Measurements from ENCODE around the gene ART4. TPM values are rescaled to one million over a fixed set of nuclear protein-coding genes. Genes with fewer than 3 reads are reported as not detected.

Gene ART4
- polyA plus RNA-seq, 1 experiment = not detected

GRCh38 chr12:14776236-14776961 lies 66.9 kb downstream of the ART4 start:
- Histone ChIP-seq H3K27ac (ENCODE audit: low read depth, low read length) (no peak overlapping the region), H3K27me3 (ENCODE audit: control insufficient read depth, insufficient read depth, low read length) (no peaks in the 10 kb centered on the region), H3K9me3 (ENCODE audit: control insufficient read depth, insufficient read depth, low read length) (peaks cover 8% of the 10 kb centered on the region), H3K4me3 (ENCODE audit: low read depth, low read length) (no peak overlapping the region)
- POLR2A ChIA-PET = no interaction called here
- CTCF ChIA-PET = interaction anchor here (1.1 to 5.2 kb wide), 4 partner anchors 8 to 220 kb away, joined by 3 to 27 read pairs (median 4); no protein-coding TSS in a partner anchor
- TF ChIP-seq CTCF (IDR thresholded peaks at IDR 0.05; ENCODE audit: low read depth, low read length) = peak; percentile 33; the same call in 1 of the 2 replicates
- DNase-seq (ENCODE audit: low read depth, low spot score) = no peak

GRCh38 chr12:14775636-14775980 lies 67.7 kb downstream of the ART4 start:
- TF ChIP-seq CTCF (IDR thresholded peaks at IDR 0.05; ENCODE audit: low read depth, low read length) = no peak
- ChIA-PET POLR2A (interaction anchor here (1.1 to 2.2 kb wide), 4 partner anchors 18 to 221 kb away, joined by 3 to 11 read pairs (median 6); partner anchors contain the start of genes C12orf60 and WBP11), CTCF (interaction anchor here (1.1 to 5.2 kb wide), 4 partner anchors 9 to 220 kb away, joined by 3 to 27 read pairs (median 4); no protein-coding TSS in a partner anchor)
- no peak for DNase-seq (ENCODE audit: low read depth, low spot score)
- no peaks in the 10 kb centered on the region for H3K27me3 ChIP-seq (ENCODE audit: control insufficient read depth, insufficient read depth, low read length)
- peak overlapping the region; percentile 87 for H3K4me3 ChIP-seq (ENCODE audit: low read depth, low read length)
- H3K9me3 ChIP-seq (ENCODE audit: control insufficient read depth, insufficient read depth, low read length) = peaks cover 8% of the 10 kb centered on the region
- H3K27ac ChIP-seq (ENCODE audit: low read depth, low read length) = peak overlapping the region; percentile 91

Other genes starting within 250 kb of the ART4 start
- gene GUCY2C, start 146.9 kb downstream of the ART4 start, polyA plus RNA-seq (2011; rRNA removed) = not detected in 2 replicates
- 13.2 and 16.5 TPM in 2 replicates for gene WBP11, start 40.0 kb downstream of the ART4 start, polyA plus RNA-seq (2011; rRNA removed)
- 0.57 and 1.0 TPM in 2 replicates for gene C12orf60, start 39.9 kb downstream of the ART4 start, polyA plus RNA-seq (2011; rRNA removed)
- 0.05 TPM in 1 of 2 replicates, not detected in the other for gene SMCO3, start 29.3 kb downstream of the ART4 start, polyA plus RNA-seq (2011; rRNA removed)
- 3.9 and 4.0 TPM in 2 replicates for gene MGP, start 42.3 kb upstream of the ART4 start, polyA plus RNA-seq (2011; rRNA removed)
- gene ERP27, start 95.0 kb upstream of the ART4 start, polyA plus RNA-seq (2011; rRNA removed) = not detected in 2 replicates
- gene ARHGDIB, start 118.1 kb upstream of the ART4 start, polyA plus RNA-seq (2011; rRNA removed) = 8.9 and 10.0 TPM in 2 replicates
- gene PDE6H, start 129.5 kb upstream of the ART4 start, polyA plus RNA-seq (2011; rRNA removed) = not detected in 2 replicates

Data from AG04450 (cell line).